B cell (primary cell): ENCODE measurements around the gene TRIM25. TPM values are rescaled to one million over a fixed set of nuclear protein-coding genes. Genes with fewer than 3 reads are reported as not detected.

Experiments
- ATAC-seq: fragments of 200-7000 bp; cut with Tn5 transposase; one replicate; pipeline ENCODE4 v1.10.0; 2021; ENCODE audit warnings: low read depth, mild to moderate bottlenecking, moderate number of reproducible peaks, moderate library complexity
- CTCF ChIA-PET: fragments of 350-600 bp; sonication (Branson Sonifier 250); formaldehyde crosslinking; loops from one replicate; lab custom pipeline; 2021; ENCODE audit warnings: antibody characterized with exemption, inconsistent platforms; lab: Charles Lee
- POLR2A ChIA-PET: fragments of 350-600 bp; sonication (Branson Sonifier 250); formaldehyde crosslinking; loops from one replicate; lab custom pipeline; 2021; ENCODE audit warnings: antibody characterized with exemption; lab: Charles Lee
- DNase-seq: peaks from one replicate; pipeline ENCODE4 v3.0.0; 2013
- H2AFZ ChIP-seq: 2 replicates; pipeline ENCODE4 v1.6.1; 2012; ENCODE audit warnings: mild to moderate bottlenecking, low read depth, low read length; ENCODE audit not compliant: insufficient read depth, poor library complexity, severe bottlenecking
- H3K27ac ChIP-seq, 2 donors: 1 replicate in 1 of 2; 2 replicates in 1 of 2; pipeline ENCODE4 v1.5.1; 2012 to 2013; ENCODE audit warnings: low read length in 2 of 2, mild to moderate bottlenecking in 2 of 2, moderate library complexity in 1 of 2
- H3K27me3 ChIP-seq, 4 experiments: fragments of 200-600 bp in 1 of 4; sonication (generic) in 1 of 4; replicated peaks in 1 of 4; 1 replicate in 2 of 4; 2 replicates in 2 of 4; pipeline versions ENCODE4 v1.6.1 to v1.7.0; 2013 to 2016; ENCODE audit warnings: low read length in 3 of 4, mild to moderate bottlenecking in 2 of 4, mixed read lengths in 1 of 4, moderate library complexity in 1 of 4; ENCODE audit not compliant: insufficient read depth in 4 of 4, control insufficient read depth in 3 of 4; ENCODE audit errors: control extremely low read depth in 1 of 4
- H3K36me3 ChIP-seq, 2 experiments: replicated peaks in 1 of 2; 1 replicate in 1 of 2; 2 replicates in 1 of 2; pipeline versions ENCODE4 v1.6.1 to v1.7.1; 2013; ENCODE audit warnings: low read length in 1 of 2; ENCODE audit not compliant: insufficient read depth in 2 of 2, control insufficient read depth in 1 of 2; ENCODE audit errors: control extremely low read depth in 1 of 2, extremely low read depth in 1 of 2
- H3K4me1 ChIP-seq, 2 donors: fragments of 200-600 bp in 1 of 2; sonication (generic) in 1 of 2; 1 replicate in 1 of 2; 2 replicates in 1 of 2; pipeline versions ENCODE4 v1.5.1 to v1.6.1; 2013 to 2017; ENCODE audit warnings: low read length in 2 of 2; ENCODE audit not compliant: control insufficient read depth in 2 of 2, insufficient read depth in 2 of 2
- H3K4me2 ChIP-seq: replicated peaks from 2 replicates; pipeline ENCODE3; 2012; ENCODE audit warnings: mild to moderate bottlenecking, low read depth, low read length; ENCODE audit not compliant: poor library complexity, severe bottlenecking
- H3K4me3 ChIP-seq, 5 experiments: fragments of 200-600 bp in 1 of 5; sonication (generic) in 1 of 5; 1 replicate in 3 of 5; 2 replicates in 2 of 5; pipeline versions ENCODE4 v1.5.1 to v1.7.0; 2011 to 2016; ENCODE audit warnings: low read length in 4 of 5, mild to moderate bottlenecking in 4 of 5, low read depth in 2 of 5, control low read depth in 1 of 5, moderate library complexity in 1 of 5; ENCODE audit not compliant: insufficient read depth in 1 of 5; ENCODE audit errors: control extremely low read depth in 1 of 5, extremely low read depth in 1 of 5
- H3K79me2 ChIP-seq: fragments of 200-600 bp; sonication (generic); one replicate; pipeline ENCODE4 v1.6.0; 2016; ENCODE audit warnings: low read length; ENCODE audit not compliant: control insufficient read depth, insufficient read depth
- H3K9ac ChIP-seq: fragments of 200-600 bp; sonication (generic); 2 replicates; pipeline ENCODE4 v1.6.1; 2017; ENCODE audit warnings: mild to moderate bottlenecking, low read length, moderate library complexity
- H3K9me3 ChIP-seq, 3 donors: one replicate each; pipeline versions ENCODE4 v1.6.1 to v1.7.1; 2013; ENCODE audit warnings: low read length in 2 of 3; ENCODE audit not compliant: control insufficient read depth in 2 of 3, insufficient read depth in 1 of 3; ENCODE audit errors: control extremely low read depth in 1 of 3
- H4K20me1 ChIP-seq: 2 replicates; pipeline ENCODE4 v1.6.0; 2012; ENCODE audit warnings: mild to moderate bottlenecking, low read length; ENCODE audit not compliant: insufficient read depth, control insufficient read depth, poor library complexity, severe bottlenecking
- H3K27ac Mint-ChIP-seq: one replicate; pipeline ENCODE4 v1.8.0; 2021; ENCODE audit warnings: mixed read lengths
- H3K27me3 Mint-ChIP-seq: one replicate; pipeline ENCODE4 v1.8.0; 2021; ENCODE audit warnings: mixed read lengths
- H3K4me1 Mint-ChIP-seq: one replicate; pipeline ENCODE4 v1.8.0; 2021; ENCODE audit warnings: mixed read lengths
- H3K4me3 Mint-ChIP-seq: one replicate; pipeline ENCODE4 v1.8.0; 2021; ENCODE audit warnings: mixed read lengths
- H3K9me3 Mint-ChIP-seq: one replicate; pipeline ENCODE4 v1.8.0; 2022; ENCODE audit warnings: mixed read lengths; ENCODE audit not compliant: insufficient read depth
- EZH2 ChIP-seq: IDR thresholded peaks from 2 replicates; pipeline ENCODE4 v1.6.1; 2012; ENCODE audit warnings: borderline replicate concordance, low read depth, mild to moderate bottlenecking, moderate library complexity, low read length; ENCODE audit not compliant: insufficient read depth, poor library complexity, severe bottlenecking
- WGBS: methylation state at CpG from one replicate; pipeline ENCODE4 v1.1.5; 2013; ENCODE audit warnings: missing lambda C conversion rate; ENCODE audit not compliant: insufficient coverage; 5-methylcytosine and 5-hydroxymethylcytosine counted together
- intact Hi-C: fragments of 100-400 bp; cut with micrococcal nuclease; formaldehyde crosslinking; loops from one replicate; pipeline ENCODE4 v1.10.0; 2022
- polyA plus RNA-seq: library from polyadenylated mRNA; depleted of rRNA; stranded (reverse); fragments of >200 nt; gene quantifications from 2 replicates; pipeline ENCODE4 v1.2.3, GENCODE V29; 2012
- total RNA-seq, 2 donors: library from RNA; stranded (reverse); fragments of 120-200 nt in 1 of 2; gene quantifications; 1 replicate in 1 of 2; 2 replicates in 1 of 2; pipeline versions ENCODE4 v1.2.3 to v1.2.4, GENCODE V29; 2013 to 2022
- TF ChIP-seq, protein P1 (sequence below): fragments of 200-600 bp; IDR thresholded peaks from one replicate; pipeline ENCODE4 v1.8.0; 2022; ENCODE audit warnings: antibody characterized with exemption, mild to moderate bottlenecking

Gene TRIM25
- total and polyA plus RNA-seq, 2 donors (not counting 1 experiment from before 2014, with no cell fraction given): 38.5 to 92.4 TPM

DNA sequence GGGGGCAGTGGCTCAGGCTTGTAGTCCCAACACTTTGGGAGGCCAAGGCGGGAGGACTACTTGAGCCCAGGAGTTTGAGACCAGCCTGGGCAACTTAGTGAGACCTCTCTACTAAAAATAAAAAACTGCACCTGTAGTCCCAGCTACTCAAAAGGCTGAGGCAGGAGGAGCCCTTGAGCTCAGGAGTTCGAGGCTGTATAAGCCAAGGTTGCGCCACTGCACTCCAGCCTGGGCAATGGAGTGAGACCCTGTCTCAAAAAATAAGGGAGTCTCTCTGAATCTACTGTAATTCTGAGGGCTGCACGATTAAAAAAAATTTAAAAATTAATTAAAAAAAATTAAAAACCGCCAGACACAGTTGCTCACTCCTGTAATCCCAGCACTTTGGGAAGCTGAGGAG, 43.1 kb upstream of the TRIM25 start:
- no peak overlapping the region for H3K27ac Mint-ChIP-seq
- ATAC-seq: no peak
- H3K4me2 ChIP-seq: no peak overlapping the region
- H2AFZ ChIP-seq: no peak overlapping the region
- H3K27ac ChIP-seq: no peak overlapping the region
- H3K4me1 ChIP-seq: peaks cover 11 to 13% of the 10 kb centered on the region in 2 donors
- POLR2A ChIA-PET: no interaction called here
- peaks cover 14% of the 10 kb centered on the region for H4K20me1 ChIP-seq
- H3K4me3 ChIP-seq: no peak overlapping the region
- H3K36me3 ChIP-seq: peaks cover 3 to 10% of the 10 kb centered on the region in 2 experiments
- no peak overlapping the region for H3K4me3 Mint-ChIP-seq
- no peaks in the 10 kb centered on the region for H3K9me3 ChIP-seq
- DNase-seq: no peak
- CTCF ChIA-PET: no interaction called here
- H3K27me3 Mint-ChIP-seq: no peaks in the 10 kb centered on the region
- 100% methylated on average over 3 of the region's 5 CpGs for WGBS
- no peaks in the 10 kb centered on the region for H3K27me3 ChIP-seq
- peaks cover 21% of the 10 kb centered on the region for H3K4me1 Mint-ChIP-seq
- intact Hi-C loops: no loop called here
- H3K79me2 ChIP-seq: peaks cover 55% of the 10 kb centered on the region
- TF ChIP-seq EZH2: no peak
- TF ChIP-seq, protein P1, sequence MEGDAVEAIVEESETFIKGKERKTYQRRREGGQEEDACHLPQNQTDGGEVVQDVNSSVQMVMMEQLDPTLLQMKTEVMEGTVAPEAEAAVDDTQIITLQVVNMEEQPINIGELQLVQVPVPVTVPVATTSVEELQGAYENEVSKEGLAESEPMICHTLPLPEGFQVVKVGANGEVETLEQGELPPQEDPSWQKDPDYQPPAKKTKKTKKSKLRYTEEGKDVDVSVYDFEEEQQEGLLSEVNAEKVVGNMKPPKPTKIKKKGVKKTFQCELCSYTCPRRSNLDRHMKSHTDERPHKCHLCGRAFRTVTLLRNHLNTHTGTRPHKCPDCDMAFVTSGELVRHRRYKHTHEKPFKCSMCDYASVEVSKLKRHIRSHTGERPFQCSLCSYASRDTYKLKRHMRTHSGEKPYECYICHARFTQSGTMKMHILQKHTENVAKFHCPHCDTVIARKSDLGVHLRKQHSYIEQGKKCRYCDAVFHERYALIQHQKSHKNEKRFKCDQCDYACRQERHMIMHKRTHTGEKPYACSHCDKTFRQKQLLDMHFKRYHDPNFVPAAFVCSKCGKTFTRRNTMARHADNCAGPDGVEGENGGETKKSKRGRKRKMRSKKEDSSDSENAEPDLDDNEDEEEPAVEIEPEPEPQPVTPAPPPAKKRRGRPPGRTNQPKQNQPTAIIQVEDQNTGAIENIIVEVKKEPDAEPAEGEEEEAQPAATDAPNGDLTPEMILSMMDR: no peak
- no peak overlapping the region for H3K9ac ChIP-seq
- H3K9me3 Mint-ChIP-seq: no peaks in the 10 kb centered on the region

DNA sequence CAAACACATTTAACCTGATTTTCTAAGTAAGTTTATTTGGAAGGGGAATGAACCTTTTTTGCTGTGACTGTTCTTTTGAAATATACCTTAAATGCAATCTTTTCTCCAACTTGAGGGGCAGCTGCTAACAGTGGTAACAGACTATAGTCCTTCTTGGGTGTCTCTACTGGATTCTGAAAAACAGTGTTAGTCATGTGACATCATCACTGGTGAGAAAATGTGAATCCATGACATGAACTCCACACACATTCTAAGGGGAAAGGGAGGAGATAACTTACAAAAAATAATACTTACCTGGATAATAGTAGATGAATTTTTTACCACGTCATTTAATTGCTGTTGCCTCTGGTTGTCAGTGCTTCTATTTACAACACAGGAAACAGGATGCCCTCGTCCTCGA, 35.7 kb upstream of the TRIM25 start:
- Mint-ChIP-seq H3K27me3 (no peaks in the 10 kb centered on the region), H3K4me3 (no peak overlapping the region), H3K4me1 (no peaks in the 10 kb centered on the region), H3K9me3 (no peaks in the 10 kb centered on the region), H3K27ac (no peak overlapping the region)
- WGBS: 81% methylated on average over 3 of the region's 3 CpGs
- H3K36me3 ChIP-seq: peaks cover 3 to 40% of the 10 kb centered on the region in 2 experiments
- ChIA-PET CTCF (no interaction called here), POLR2A (no interaction called here)
- DNase-seq (no peak), ATAC-seq (no peak)
- no peaks in the 10 kb centered on the region for H3K9me3 ChIP-seq
- peaks cover 8% of the 10 kb centered on the region for H3K79me2 ChIP-seq
- H4K20me1 ChIP-seq: no peaks in the 10 kb centered on the region
- H3K9ac ChIP-seq: no peak overlapping the region
- no peak overlapping the region for H2AFZ ChIP-seq
- H3K4me3 ChIP-seq: no peak overlapping the region
- no peak for TF ChIP-seq EZH2
- TF ChIP-seq, protein P1: no peak
- no peaks in the 10 kb centered on the region for H3K4me1 ChIP-seq
- no peak overlapping the region for H3K4me2 ChIP-seq
- H3K27ac ChIP-seq: no peak overlapping the region
- H3K27me3 ChIP-seq: no peaks in the 10 kb centered on the region
- intact Hi-C loops: no loop called here
